Left lung (tissue), 10 donors: ENCODE data around the gene SLC9A9. TPM values are rescaled to one million over a fixed set of nuclear protein-coding genes. Genes with fewer than 3 reads are reported as not detected.
A peak's percentile ranks its signal among the peaks of the same experiment; 100 is the strongest.
"Not testable (repeated sequence)": the region's sequence is repeated elsewhere in the genome, so short reads cannot be mapped to it uniquely, and the experiment has no call there.

ENCODE experiments used
- ATAC-seq: fragments of 200-7000 bp; cut with Tn5 transposase; one replicate; pipeline ENCODE4 v1.9.1; 2020; ENCODE audit warnings: moderate library complexity
- DNase-seq, 4 donors: peaks; one replicate each; pipeline ENCODE4 v3.0.0-alpha.2; 2013 to 2020
- H3K27ac ChIP-seq, 2 donors: fragments of 200-600 bp; sonication (generic) in 1 of 2; one replicate each; pipeline versions ENCODE4 v1.5.0 to v1.8.0; 2020 to 2021
- H3K27me3 ChIP-seq, 2 donors: fragments of 200-600 bp; sonication (generic) in 1 of 2; one replicate each; pipeline versions ENCODE4 v1.5.0 to v1.8.0; 2020 to 2021
- H3K36me3 ChIP-seq, 2 donors: fragments of 200-600 bp; sonication (generic) in 1 of 2; one replicate each; pipeline versions ENCODE4 v1.5.0 to v1.8.0; 2020 to 2021
- H3K4me1 ChIP-seq, 2 donors: fragments of 200-600 bp; one replicate each; pipeline ENCODE4 v1.8.0; 2021
- H3K4me3 ChIP-seq, 2 donors: fragments of 200-600 bp; sonication (generic) in 1 of 2; one replicate each; pipeline versions ENCODE4 v1.5.0 to v1.8.0; 2020 to 2021; ENCODE audit warnings: mild to moderate bottlenecking in 1 of 2
- H3K9me3 ChIP-seq, 2 donors: fragments of 200-600 bp; sonication (generic) in 1 of 2; one replicate each; pipeline versions ENCODE4 v1.5.0 to v1.8.0; 2020 to 2021
- CTCF ChIP-seq, 2 donors: fragments of 200-600 bp; sonication (generic) in 1 of 2; IDR thresholded peaks; one replicate each; pipeline versions ENCODE4 v1.5.0 to v1.8.0; 2021; ENCODE audit warnings: antibody characterized with exemption in 2 of 2
- intact Hi-C, 2 donors: fragments of 100-400 bp; cut with DNase I; formaldehyde crosslinking; loops; one replicate each; pipeline versions ENCODE4 v1.11.2 to v1.14.2; 2022
- polyA plus RNA-seq, 6 donors: library from polyadenylated mRNA; unstranded; fragments of 120-200 nt; gene quantifications; one replicate each; pipeline ENCODE4 v1.2.1, GENCODE V29; 2013; ENCODE audit not compliant: insufficient read length in 6 of 6
- total RNA-seq, 2 donors: library from RNA; stranded (reverse); fragmentation: NEBNext Ultra II Directional; extraction: Animal tissue kit (Norgen Biotek cat#: 25700); gene quantifications; one replicate each; pipeline ENCODE4 v1.2.1, GENCODE V29; 2021
- donor health status: DM: no; HTN: yes; CAD: no.
- donor health status: DM: no; HTN: no; CAD: no.

Gene SLC9A9
- total and polyA plus RNA-seq, 8 donors = 13.9 to 19.6 (median 16.8) TPM

- intact Hi-C loops = no loop called here
- no peak for TF ChIP-seq CTCF (IDR thresholded peaks at IDR 0.05)
- Histone ChIP-seq H3K27ac (no peak overlapping the region), H3K36me3 (no peaks in the 10 kb centered on the region), H3K4me1 (no peaks in the 10 kb centered on the region), H3K9me3 (no peaks in the 10 kb centered on the region), H3K27me3 (no peaks in the 10 kb centered on the region), H3K4me3 (no peak overlapping the region)
- DNase-seq = no peak
- ATAC-seq = no peak
These were observed 410.9 kb downstream of the SLC9A9 start for GRCh38 chr3:143437405-143437804.

DNA sequence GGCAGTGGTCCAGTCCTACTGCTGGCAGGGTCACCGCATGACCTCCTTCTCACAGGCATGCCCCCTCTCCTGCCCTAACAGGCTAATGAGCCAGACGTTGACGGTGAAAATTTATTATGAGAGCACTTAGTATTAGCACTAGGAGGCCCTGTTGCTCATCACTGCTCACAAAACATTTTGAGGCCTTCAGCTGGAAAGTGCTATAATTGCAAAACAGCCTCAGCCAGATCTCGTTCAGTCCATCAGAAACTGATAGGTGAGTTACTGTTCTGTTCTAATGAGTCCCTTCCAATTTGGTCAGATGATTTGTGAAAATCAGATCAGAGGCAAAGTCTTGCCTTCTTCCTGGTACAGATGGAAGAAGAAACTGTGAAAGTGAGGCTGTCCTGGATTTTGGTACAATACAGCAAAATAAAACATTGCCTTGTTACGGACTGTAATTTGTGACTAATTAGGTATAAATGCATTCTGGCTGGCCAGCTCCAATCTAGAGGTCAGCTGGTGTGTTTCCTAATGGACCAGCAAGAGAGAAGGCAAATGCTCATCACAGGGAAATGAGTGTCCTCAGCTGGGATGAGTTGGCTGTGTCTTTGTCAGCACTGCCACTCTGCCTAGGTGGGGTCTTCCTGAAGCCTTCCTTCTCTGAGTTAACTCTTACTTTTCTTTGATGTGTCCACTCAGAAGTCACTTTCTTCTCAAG, 411.9 kb downstream of the SLC9A9 start:
- Histone ChIP-seq H3K27me3 (no peaks in the 10 kb centered on the region), H3K36me3 (no peaks in the 10 kb centered on the region), H3K9me3 (no peaks in the 10 kb centered on the region), H3K27ac (no peak overlapping the region), H3K4me1 (peaks cover 0 to 6% of the 10 kb centered on the region in 2 donors), H3K4me3 (no peak overlapping the region)
- ATAC-seq = no peak
- intact Hi-C loops = no loop called here
- DNase-seq = peak in 2 of 4 donors; percentile 13 to 23
- TF ChIP-seq CTCF (IDR thresholded peaks at IDR 0.05) = no peak

DNA sequence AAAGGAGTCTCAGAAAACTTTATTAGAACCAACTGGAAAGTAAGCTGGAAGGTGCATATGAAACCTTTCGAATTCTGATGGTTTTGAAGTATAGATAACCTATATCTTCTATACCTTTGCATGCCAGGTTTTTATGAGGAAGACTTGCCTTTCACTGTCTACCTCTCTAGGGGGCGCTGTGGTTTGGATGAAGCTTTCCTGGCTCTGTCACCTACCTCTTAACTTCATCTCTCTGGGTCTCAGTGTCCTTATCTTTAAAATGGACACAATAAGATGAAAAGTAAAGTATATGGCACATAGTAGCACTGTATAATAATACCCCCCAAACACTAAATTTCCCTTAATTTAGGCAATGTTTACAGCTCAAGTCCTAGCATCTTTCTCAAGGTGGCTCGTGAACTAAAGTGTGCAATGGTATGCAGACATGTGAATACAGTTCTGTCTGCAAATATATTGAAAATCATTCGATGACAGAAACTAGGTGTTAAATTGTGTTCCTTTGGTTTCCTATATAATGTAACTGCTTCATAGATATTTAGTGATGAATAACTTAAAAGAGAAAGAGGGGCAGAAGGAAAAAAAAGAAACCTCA, 414.4 kb downstream of the SLC9A9 start:
- peak; percentile 29 to 31 for TF ChIP-seq CTCF (IDR thresholded peaks at IDR 0.05)
- intact Hi-C loops = no loop called here

GRCh38 chr3:143431298-143431697, 417.0 kb downstream of the SLC9A9 start:
- peaks cover 0 to 23% of the 10 kb centered on the region in 2 donors for H3K4me1 ChIP-seq
- H3K27me3 ChIP-seq, intact Hi-C loops, H3K36me3 ChIP-seq, H3K4me3 ChIP-seq, H3K9me3 ChIP-seq: not testable (repeated sequence)
- peak overlapping the region in 1 of 2 donors; percentile 55 for H3K27ac ChIP-seq
- peak in 1 of 4 donors; percentile 38 for DNase-seq
- ATAC-seq = peak; percentile 42

More for the DNA sequence above, 414.4 kb downstream of the SLC9A9 start:
- H3K27ac ChIP-seq = no peak overlapping the region
- ATAC-seq = no peak
- no peak overlapping the region for H3K4me3 ChIP-seq
- H3K27me3 ChIP-seq = no peaks in the 10 kb centered on the region
- peaks cover 0 to 23% of the 10 kb centered on the region in 2 donors for H3K4me1 ChIP-seq
- DNase-seq = no peak
- H3K9me3 ChIP-seq = no peaks in the 10 kb centered on the region
- no peaks in the 10 kb centered on the region for H3K36me3 ChIP-seq

DNA sequence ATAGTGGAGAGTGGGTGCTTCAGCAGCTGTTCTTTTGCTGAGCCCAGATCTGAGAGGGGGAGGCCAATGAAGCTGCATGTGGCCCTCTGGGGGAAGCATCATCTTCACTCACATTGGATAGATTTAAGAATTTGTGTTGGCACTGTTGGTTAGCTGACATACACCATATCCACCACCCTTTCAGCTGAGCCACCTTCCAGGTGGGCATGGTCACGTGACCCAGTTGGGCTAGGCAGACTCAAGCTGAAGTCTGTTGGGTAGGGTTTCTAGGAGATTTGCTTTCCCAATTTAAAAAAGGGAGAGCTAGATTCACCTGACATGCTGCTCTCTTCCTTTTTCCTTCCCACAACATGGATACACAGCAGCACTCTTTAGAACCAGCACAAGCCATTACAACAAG, 417.7 kb downstream of the SLC9A9 start:
- intact Hi-C loops = no loop called here
- Histone ChIP-seq H3K36me3 (no peaks in the 10 kb centered on the region), H3K27ac (no peak overlapping the region), H3K27me3 (no peaks in the 10 kb centered on the region), H3K4me3 (no peak overlapping the region), H3K4me1 (peaks cover 0 to 23% of the 10 kb centered on the region in 2 donors), H3K9me3 (no peaks in the 10 kb centered on the region)
- no peak for DNase-seq
- no peak for ATAC-seq
- TF ChIP-seq CTCF (IDR thresholded peaks at IDR 0.05) = no peak
